Neural crest cell (in vitro differentiated cells): ENCODE results near the gene UBE2K. TPM values are rescaled to one million over a fixed set of nuclear protein-coding genes. Genes with fewer than 3 reads are reported as not detected.
A peak's percentile ranks its signal among the peaks of the same experiment; 100 is the strongest.
"Not testable (repeated sequence)": the region's sequence is repeated elsewhere in the genome, so short reads cannot be mapped to it uniquely, and the experiment has no call there.

Experiments used
- DNase-seq: peaks from one replicate; pipeline ENCODE4 v3.0.0; 2021; ENCODE audit warnings: low read depth, mixed read lengths, low spot score
- H3K27ac Mint-ChIP-seq: one replicate; pipeline ENCODE4 v1.8.0; 2021; ENCODE audit warnings: mild to moderate bottlenecking, mixed read lengths; ENCODE audit not compliant: unreplicated experiment
- H3K27me3 Mint-ChIP-seq: 2 replicates; pipeline ENCODE4 v1.8.0; 2021; ENCODE audit warnings: low read depth, mild to moderate bottlenecking, mixed read lengths
- H3K36me3 Mint-ChIP-seq: 2 replicates; pipeline ENCODE4 v1.8.0; 2021; ENCODE audit warnings: low read depth, mild to moderate bottlenecking, mixed read lengths
- H3K4me1 Mint-ChIP-seq: 2 replicates; pipeline ENCODE4 v1.8.0; 2021; ENCODE audit warnings: mixed read lengths
- H3K4me3 Mint-ChIP-seq: one replicate; pipeline ENCODE4 v1.8.0; 2021; ENCODE audit warnings: mild to moderate bottlenecking, mixed read lengths
- H3K9me3 Mint-ChIP-seq: 2 replicates; pipeline ENCODE4 v1.8.0; 2021; ENCODE audit warnings: mixed read lengths
- total RNA-seq: library from RNA; stranded (reverse); gene quantifications from 2 replicates; pipeline ENCODE4 v1.2.1, GENCODE V29; 2021
- TF ChIP-seq, protein P1 (sequence below): fragments of 200-600 bp; sonication (generic); conservative IDR thresholded peaks from 2 replicates; pipeline ENCODE4 v1.5.0; 2021; ENCODE audit warnings: antibody characterized with exemption, mild to moderate bottlenecking

UBE2K gene
- total RNA-seq, 1 donor from 2014 or later = 79.3 TPM

DNA sequence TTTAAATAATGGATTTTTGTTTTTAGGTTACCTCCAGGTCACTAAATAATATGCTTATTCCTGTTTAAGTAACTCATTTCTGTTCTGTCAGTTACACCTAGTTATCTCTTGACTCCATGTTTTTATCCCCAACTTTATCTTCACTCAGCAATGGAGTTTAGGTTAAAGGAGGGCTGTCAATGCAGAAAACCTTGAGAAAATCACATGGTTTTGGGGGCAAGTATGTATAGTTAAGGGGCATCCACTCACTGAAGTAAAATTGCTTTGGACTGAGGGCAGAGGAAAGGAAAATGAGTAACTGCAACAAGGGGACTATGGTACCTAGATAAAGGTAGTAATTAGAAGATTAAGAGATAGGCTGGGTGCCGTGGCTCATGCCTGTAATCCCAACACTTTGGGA lies 87.1 kb downstream of the UBE2K start:
- Mint-ChIP-seq H3K27me3 (no peaks in the 10 kb centered on the region), H3K36me3 (peaks cover 3% of the 10 kb centered on the region), H3K9me3 (no peaks in the 10 kb centered on the region), H3K4me1 (no peaks in the 10 kb centered on the region), H3K4me3 (no peak overlapping the region), H3K27ac (peak overlapping the region; percentile 38)
- DNase-seq = no peak
- TF ChIP-seq, protein P1, sequence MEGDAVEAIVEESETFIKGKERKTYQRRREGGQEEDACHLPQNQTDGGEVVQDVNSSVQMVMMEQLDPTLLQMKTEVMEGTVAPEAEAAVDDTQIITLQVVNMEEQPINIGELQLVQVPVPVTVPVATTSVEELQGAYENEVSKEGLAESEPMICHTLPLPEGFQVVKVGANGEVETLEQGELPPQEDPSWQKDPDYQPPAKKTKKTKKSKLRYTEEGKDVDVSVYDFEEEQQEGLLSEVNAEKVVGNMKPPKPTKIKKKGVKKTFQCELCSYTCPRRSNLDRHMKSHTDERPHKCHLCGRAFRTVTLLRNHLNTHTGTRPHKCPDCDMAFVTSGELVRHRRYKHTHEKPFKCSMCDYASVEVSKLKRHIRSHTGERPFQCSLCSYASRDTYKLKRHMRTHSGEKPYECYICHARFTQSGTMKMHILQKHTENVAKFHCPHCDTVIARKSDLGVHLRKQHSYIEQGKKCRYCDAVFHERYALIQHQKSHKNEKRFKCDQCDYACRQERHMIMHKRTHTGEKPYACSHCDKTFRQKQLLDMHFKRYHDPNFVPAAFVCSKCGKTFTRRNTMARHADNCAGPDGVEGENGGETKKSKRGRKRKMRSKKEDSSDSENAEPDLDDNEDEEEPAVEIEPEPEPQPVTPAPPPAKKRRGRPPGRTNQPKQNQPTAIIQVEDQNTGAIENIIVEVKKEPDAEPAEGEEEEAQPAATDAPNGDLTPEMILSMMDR = no peak

DNA sequence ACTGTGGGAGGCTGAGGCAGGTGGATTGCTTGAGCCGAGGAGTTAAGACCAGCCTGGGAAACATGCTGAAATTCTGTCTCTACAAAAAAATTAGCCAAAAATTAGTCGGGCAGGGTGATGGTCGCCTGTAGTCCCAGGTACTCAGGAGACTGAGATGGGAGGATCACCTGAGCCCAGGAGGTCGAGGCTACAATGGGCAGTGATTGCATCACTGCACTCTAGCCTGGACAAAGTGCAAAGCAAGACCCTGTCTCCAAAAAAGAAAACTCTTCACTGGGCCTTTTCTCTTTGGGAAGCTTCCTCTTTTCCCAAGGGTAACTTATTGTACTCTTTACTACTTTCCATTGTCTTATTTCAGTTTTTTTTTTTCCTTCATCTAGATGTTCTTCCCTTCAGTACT lies 88.9 kb downstream of the UBE2K start:
- TF ChIP-seq, protein P1 = no peak

DNA sequence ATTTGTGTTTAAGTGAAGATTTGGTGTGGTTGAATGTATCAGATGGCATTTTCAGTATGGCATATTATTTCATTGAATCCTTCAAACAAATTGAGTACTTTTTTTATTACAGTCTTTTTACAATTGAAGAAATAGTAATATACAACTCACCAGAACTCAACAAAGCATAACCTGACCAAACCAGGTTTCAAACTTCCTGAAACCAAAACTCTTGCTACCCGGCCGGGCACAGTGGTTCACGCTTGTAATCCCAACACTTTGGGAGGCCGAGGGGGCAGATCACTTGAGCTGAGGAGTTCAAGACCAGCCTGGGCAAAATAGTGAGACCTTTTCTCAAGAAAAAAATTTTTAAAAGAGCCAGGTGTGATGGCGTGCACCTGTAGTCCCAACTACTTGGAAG lies 94.2 kb downstream of the UBE2K start:
- no peak for DNase-seq
- Mint-ChIP-seq H3K36me3 (no peaks in the 10 kb centered on the region), H3K9me3 (no peaks in the 10 kb centered on the region), H3K27me3 (no peaks in the 10 kb centered on the region), H3K4me1 (no peaks in the 10 kb centered on the region), H3K4me3 (no peak overlapping the region), H3K27ac (no peak overlapping the region)
- TF ChIP-seq, protein P1 = no peak

More for the DNA sequence above, 88.9 kb downstream of the UBE2K start:
- no peaks in the 10 kb centered on the region for H3K9me3 Mint-ChIP-seq
- no peaks in the 10 kb centered on the region for H3K27me3 Mint-ChIP-seq
- no peak overlapping the region for H3K4me3 Mint-ChIP-seq
- no peak for DNase-seq
- no peaks in the 10 kb centered on the region for H3K4me1 Mint-ChIP-seq
- H3K27ac Mint-ChIP-seq = no peak overlapping the region
- H3K36me3 Mint-ChIP-seq = no peaks in the 10 kb centered on the region

DNA sequence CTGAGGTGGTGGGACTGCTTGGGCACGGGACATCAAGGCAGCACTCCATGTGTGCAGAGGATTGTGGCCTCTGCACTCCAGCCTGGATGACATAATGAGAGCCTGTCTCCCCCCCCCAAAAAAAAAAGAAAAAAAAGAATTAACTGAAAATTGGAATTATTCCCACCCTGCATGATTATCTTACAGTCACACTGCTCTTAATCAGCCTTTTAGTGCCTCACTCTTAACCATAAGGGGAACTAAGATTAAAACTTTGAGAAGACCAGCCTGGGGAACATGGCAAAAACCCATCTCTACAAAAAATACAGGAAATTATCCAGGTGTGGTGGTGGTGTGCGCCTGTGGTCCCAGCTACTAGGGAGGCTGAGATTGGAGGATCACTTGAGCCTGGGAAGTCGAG lies 94.6 kb downstream of the UBE2K start:
- Mint-ChIP-seq H3K4me3 (no peak overlapping the region), H3K27ac (no peak overlapping the region)

DNA sequence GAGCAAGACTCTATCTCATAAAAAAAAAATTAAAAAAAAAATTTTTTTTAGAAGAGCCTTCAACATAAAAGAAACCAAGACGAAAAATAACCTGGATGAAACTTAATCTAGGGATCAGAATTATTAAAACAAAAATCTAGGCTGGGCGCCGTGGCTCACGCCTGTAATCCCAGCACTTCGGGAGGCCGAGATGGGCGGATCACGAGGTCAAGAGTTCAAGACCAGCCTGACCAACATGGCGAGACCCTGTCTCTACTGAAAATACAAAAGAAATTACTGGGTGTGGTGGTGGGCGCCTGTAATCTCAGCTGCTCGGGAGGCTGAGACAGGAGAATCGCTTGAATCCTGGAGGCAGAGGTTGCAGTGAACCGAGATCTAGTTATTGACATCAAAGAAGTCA lies 95.0 kb downstream of the UBE2K start:
- not testable (repeated sequence) for H3K36me3 Mint-ChIP-seq, DNase-seq, H3K4me3 Mint-ChIP-seq, H3K4me1 Mint-ChIP-seq, H3K27ac Mint-ChIP-seq, H3K27me3 Mint-ChIP-seq, H3K9me3 Mint-ChIP-seq

More for the DNA sequence above, 94.6 kb downstream of the UBE2K start:
- DNase-seq = no peak
- TF ChIP-seq, protein P1 = no peak
- no peaks in the 10 kb centered on the region for H3K9me3 Mint-ChIP-seq
- H3K4me1 Mint-ChIP-seq = no peaks in the 10 kb centered on the region
- no peaks in the 10 kb centered on the region for H3K36me3 Mint-ChIP-seq
- H3K27me3 Mint-ChIP-seq = no peaks in the 10 kb centered on the region

DNA sequence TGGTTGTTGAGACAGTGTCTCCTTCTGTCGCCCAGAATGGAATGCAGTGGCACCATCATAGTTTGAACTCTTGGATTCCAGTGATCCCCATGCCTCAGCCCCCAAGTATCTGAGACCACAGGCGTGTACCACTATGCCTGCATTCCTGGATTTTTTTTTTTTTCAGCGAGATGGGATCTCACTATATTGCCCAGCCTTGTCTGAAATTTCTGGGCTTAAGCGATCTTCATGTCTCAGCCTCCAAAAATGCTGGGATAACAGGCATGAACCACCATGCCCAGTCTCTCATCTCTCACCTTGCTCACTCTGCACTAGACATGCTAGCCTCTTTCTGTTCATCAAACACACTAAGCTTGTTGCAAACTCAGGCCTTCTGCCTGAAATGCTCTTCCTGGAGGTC lies 104.1 kb downstream of the UBE2K start:
- Mint-ChIP-seq H3K27ac (no peak overlapping the region), H3K27me3 (no peaks in the 10 kb centered on the region), H3K4me3 (no peak overlapping the region), H3K9me3 (no peaks in the 10 kb centered on the region), H3K36me3 (no peaks in the 10 kb centered on the region), H3K4me1 (no peaks in the 10 kb centered on the region)
- DNase-seq = no peak
- TF ChIP-seq, protein P1 = no peak
